HepG2 (cell line): ENCODE results near the gene FASTK. TPM values are rescaled to one million over a fixed set of nuclear protein-coding genes. Genes with fewer than 3 reads are reported as not detected.

Source experiments
- CENPT ChIP-seq: sonication (generic); formaldehyde crosslinking; IDR thresholded peaks from 2 replicates; pipeline ENCODE4 v1.8.0; 2022; ENCODE audit warnings: low read depth, mild to moderate bottlenecking, moderate library complexity, missing genetic modification reagents
- DNMT3B ChIP-seq: conservative IDR thresholded peaks from 2 replicates; pipeline ENCODE4 v1.6.1; 2016; ENCODE audit warnings: missing biosample characterization, control low read depth
- EHMT2 ChIP-seq: fragments of 200-600 bp; sonication (generic); IDR thresholded peaks from 2 replicates; pipeline ENCODE4 v1.7.0; 2017; ENCODE audit warnings: antibody characterized with exemption, low read depth, low read length, borderline replicate concordance
- EZH2 ChIP-seq: conservative IDR thresholded peaks from 2 replicates; pipeline ENCODE4 v1.6.1; 2012; ENCODE audit warnings: mild to moderate bottlenecking, low read depth, low read length, moderate library complexity
- HNRNPH1 ChIP-seq: fragments of 200-400 bp; formaldehyde crosslinking; optimal IDR thresholded peaks from 2 replicates; pipeline ENCODE3; 2017; ENCODE audit warnings: mild to moderate bottlenecking, low read depth, low read length
- MLXIP ChIP-seq: sonication (generic); formaldehyde crosslinking; IDR thresholded peaks from 2 replicates; pipeline ENCODE4 v1.9.0; 2021; ENCODE audit warnings: missing genetic modification reagents, borderline replicate concordance
- PRMT3 ChIP-seq: sonication (generic); formaldehyde crosslinking; IDR thresholded peaks from 2 replicates; pipeline ENCODE4 v1.8.1; 2022; ENCODE audit warnings: low read depth, mild to moderate bottlenecking, moderate library complexity, missing genetic modification reagents, borderline replicate concordance
- SIN3A ChIP-seq: IDR thresholded peaks from 2 replicates; pipeline ENCODE4 v1.6.1; 2011; ENCODE audit warnings: low read depth, mild to moderate bottlenecking, control low read depth, low read length, borderline replicate concordance
- SKI ChIP-seq: fragments of 450-650 bp; IDR thresholded peaks from one replicate; pipeline ENCODE4 v1.6.1; 2018; ENCODE audit warnings: mild to moderate bottlenecking; ENCODE audit not compliant: partially characterized antibody
- ZBTB40 ChIP-seq, 2 experiments: fragments of 450-650 bp in 1 of 2; sonication (generic) in 1 of 2; formaldehyde crosslinking in 1 of 2; IDR thresholded peaks; 2 replicates each; pipeline versions ENCODE4 v1.6.1 to v1.8.0; 2016 to 2022; ENCODE audit warnings: antibody characterized with exemption in 1 of 2, mild to moderate bottlenecking in 1 of 2, missing genetic modification reagents in 1 of 2
- ZFYVE20 ChIP-seq: sonication (generic); formaldehyde crosslinking; IDR thresholded peaks from 2 replicates; pipeline ENCODE4 v1.8.0; 2023; ENCODE audit warnings: low read depth, mild to moderate bottlenecking, moderate library complexity, missing genetic modification reagents, borderline replicate concordance
- ZNF761 ChIP-seq: sonication (generic); formaldehyde crosslinking; conservative IDR thresholded peaks from 2 replicates; pipeline ENCODE4 v1.4.0; 2020; ENCODE audit warnings: mild to moderate bottlenecking, missing genetic modification reagents
- ZNF782 ChIP-seq: sonication (generic); formaldehyde crosslinking; IDR thresholded peaks from 2 replicates; pipeline ENCODE4 v1.4.0; 2020; ENCODE audit warnings: missing genetic modification reagents, mild to moderate bottlenecking, borderline replicate concordance
- polyA plus RNA-seq, 8 experiments: library from polyadenylated mRNA; depleted of rRNA in 3 of 8; stranded (reverse) in 7 of 8; unstranded in 1 of 8; fragments of >200 nt; fragmentation: Illumina TruSeq in 4 of 8; extraction: Trizol in 4 of 8; gene quantifications; 2 replicates each; pipeline versions ENCODE4 v1.2.1 to v1.2.3, GENCODE V29; 2011 to 2016; ENCODE audit warnings: low read depth in 4 of 8, missing spikeins in 1 of 8, mixed read lengths in 1 of 8; ENCODE audit not compliant: insufficient read depth in 1 of 8
- total RNA-seq, 5 experiments: library from RNA; depleted of rRNA; stranded (reverse); fragments of >200 nt; fragmentation: Illumina TruSeq; extraction: Trizol; gene quantifications; 2 replicates each; pipeline ENCODE4 v1.2.3, GENCODE V29; 2016; ENCODE audit warnings: low read depth in 1 of 5
- TF ChIP-seq, protein P1 (sequence below): sonication (generic); formaldehyde crosslinking; IDR thresholded peaks from 2 replicates; pipeline ENCODE4 v1.4.0; 2020; ENCODE audit warnings: missing genetic modification reagents; ENCODE audit errors: not compliant biosample characterization

The FASTK gene
- total and polyA plus RNA-seq, 2 of the 13 experiments (the other 11 are each of a cell fraction or from before 2014, with no cell fraction given), result 52.9 to 55.7 TPM

DNA sequence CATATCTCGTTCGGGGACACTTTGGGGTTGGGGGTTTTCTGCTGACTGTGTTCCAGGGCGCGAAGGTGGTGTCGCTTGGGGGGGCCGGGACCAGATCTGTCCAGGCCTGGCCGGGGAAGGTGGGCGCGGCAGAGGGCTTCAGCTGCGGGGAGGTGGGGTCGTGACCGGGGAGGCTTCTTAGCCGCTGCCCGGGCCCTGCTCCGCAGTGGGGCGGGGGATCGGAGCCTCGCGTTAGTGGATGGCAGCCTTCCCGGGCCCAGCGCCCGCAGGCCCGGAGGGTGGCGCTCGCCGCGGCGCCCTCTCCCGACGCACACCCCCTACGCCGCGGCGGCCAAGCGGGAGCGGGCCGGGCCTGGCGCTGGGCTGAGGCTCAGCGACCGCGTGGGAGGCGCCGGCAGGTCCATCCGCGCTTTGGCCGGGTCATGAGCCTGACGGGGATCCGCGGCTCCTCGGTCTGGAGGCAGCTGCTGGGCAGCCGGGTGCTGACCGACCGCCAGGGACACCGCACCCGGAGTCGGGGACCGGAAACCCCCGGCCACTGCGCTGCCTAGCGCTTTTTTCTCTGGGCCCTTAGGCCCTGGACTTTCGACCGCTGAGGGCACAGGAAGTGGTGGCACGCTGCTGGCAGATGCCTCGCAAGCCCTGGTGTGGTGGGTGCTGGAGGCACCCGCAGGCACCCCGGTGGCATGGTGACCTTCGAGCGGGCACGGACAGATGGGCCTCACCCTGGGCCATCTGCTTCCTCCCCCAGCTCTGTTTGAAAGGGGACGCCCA is 6.8 kb upstream of the FASTK start (continued):
- TF ChIP-seq DNMT3B (CRISPR knock-in tag), result peak; percentile 52; the same call in 1 of the 2 replicates
- 0 out of 2 replicates have a peak, but pooled peaks have one; percentile 40 for TF ChIP-seq ZFYVE20
- no peak for TF ChIP-seq HNRNPH1
- TF ChIP-seq CENPT (CRISPR knock-in tag), result no peak
- TF ChIP-seq ZNF782 (CRISPR knock-in tag), result 0 out of 2 replicates have a peak, but pooled peaks have one; percentile 23
- no peak for TF ChIP-seq ZBTB40 (IDR thresholded peaks at IDR 0.05)
- no peak; the same call in 1 of the 2 replicates for TF ChIP-seq ZBTB40 (CRISPR knock-in tag; IDR thresholded peaks at IDR 0.05)
- TF ChIP-seq EHMT2, result no peak
- TF ChIP-seq, protein P1, sequence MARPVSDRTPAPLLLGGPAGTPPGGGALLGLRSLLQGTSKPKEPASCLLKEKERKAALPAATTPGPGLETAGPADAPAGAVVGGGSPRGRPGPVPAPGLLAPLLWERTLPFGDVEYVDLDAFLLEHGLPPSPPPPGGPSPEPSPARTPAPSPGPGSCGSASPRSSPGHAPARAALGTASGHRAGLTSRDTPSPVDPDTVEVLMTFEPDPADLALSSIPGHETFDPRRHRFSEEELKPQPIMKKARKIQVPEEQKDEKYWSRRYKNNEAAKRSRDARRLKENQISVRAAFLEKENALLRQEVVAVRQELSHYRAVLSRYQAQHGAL (CRISPR knock-in tag), result no peak
- TF ChIP-seq PRMT3 (CRISPR knock-in tag), result 0 out of 2 replicates have a peak, but pooled peaks have one; percentile 78
- TF ChIP-seq ZNF761 (CRISPR knock-in tag), result 0 out of 2 replicates have a peak, but pooled peaks have one; percentile 54
- TF ChIP-seq SIN3A, result no peak; the same call in 1 of the 2 replicates
- TF ChIP-seq MLXIP (CRISPR knock-in tag), result no peak
- TF ChIP-seq EZH2, result no peak
- no peak for TF ChIP-seq SKI
